Dermis microvascular lymphatic vessel endothelial cell (primary cell): ENCODE measurements around the gene C3orf20. TPM values are rescaled to one million over a fixed set of nuclear protein-coding genes. Genes with fewer than 3 reads are reported as not detected.

ENCODE experiments used
- DNase-seq, 2 donors: peaks; one replicate each; pipeline versions ENCODE4 v3.0.0 to v3.0.0-alpha.2; 2010; ENCODE audit warnings: low read depth in 2 of 2
- total RNA-seq: library from RNA; depleted of rRNA; stranded (reverse); fragments of >200 nt; gene quantifications from 2 replicates; pipeline ENCODE4 v1.2.1, GENCODE V29; 2014

The C3orf20 gene
- total RNA-seq, 1 donor from 2014 or later, result not detected

DNA sequence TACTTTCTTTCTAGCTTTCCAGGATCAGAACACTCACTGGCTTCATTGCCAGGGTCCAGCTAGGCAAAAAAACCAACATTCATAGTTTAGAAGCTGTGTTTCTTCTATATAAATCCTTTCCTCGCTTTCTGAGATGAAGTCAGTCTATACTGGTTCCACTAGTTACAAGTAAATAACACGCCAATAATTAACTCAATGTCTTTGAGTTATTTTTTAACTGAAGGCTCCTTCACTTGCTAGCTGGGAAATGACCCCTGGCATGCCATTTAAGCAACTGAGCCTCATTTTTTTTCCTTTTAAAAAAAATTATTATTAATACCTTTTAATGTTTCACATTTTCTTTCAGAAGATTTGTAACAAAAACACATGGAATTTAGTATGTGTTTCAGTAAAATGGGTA lies 25.5 kb upstream of the C3orf20 start:
- no peak for DNase-seq

DNA sequence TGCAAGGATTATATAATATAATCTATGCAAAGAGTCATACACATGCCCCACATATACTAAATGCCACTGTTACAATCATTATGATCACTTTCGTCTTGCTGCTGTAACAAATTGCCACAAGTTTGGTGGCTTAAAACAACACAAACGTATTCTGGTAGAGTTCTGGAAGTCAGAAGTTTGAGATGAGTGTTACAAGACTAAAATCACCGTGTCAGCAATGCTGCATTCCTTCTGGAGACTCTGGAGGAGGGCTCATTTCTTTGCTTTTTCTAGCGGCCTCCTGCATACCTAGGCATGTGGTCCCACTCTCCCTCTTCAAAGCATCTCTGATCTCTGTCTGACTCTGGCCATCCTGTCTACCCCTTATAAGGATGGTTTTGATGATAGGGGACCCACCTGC lies 24.7 kb upstream of the C3orf20 start:
- DNase-seq, result no peak

DNA sequence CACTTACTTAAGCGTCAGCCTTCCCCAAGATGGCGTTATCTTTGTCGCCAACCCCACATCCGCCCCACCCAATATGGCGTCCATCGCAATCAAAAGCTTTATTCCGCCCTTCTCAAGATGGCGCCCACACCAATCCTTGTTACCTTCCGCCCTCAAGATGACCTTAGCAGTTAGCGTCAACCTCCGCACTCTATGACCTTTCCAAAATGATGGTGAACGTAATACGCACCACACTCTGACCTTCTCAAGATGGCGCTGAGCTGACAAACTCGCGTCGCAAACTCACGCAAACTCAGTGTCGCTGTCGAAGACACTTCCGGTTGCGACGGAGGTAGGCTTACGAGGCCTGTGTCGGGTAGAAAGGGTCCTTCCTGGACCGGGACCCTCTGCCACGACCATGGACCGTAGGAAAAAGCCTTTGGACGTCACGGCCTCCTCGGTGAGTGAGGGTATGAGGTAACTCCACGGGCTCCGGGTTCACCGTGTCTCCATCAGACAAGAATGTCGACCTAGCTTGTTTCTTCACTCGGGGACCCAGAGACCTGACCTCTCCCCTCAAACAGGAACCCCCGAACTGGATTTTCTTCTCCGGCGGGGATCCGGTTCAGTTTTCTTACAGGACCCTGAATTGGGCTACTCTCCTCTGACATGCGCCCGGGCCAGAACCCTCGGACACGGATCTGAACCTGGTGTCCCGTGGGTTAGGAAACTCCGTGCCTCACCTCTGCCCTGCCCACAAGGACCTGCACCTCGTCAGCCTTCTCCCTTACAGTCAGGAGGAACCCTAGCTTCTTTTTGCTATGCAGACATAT lies 23.3 kb upstream of the C3orf20 start, which contains the start of gene CCDC174:
Gene CCDC174, plus strand, starts transcription at position 323 of the 812 bp plus-strand sequence. Its CDS starts 75 bp downstream, at position 398.
- DNase-seq, result peak; percentile 99 to 100

DNA sequence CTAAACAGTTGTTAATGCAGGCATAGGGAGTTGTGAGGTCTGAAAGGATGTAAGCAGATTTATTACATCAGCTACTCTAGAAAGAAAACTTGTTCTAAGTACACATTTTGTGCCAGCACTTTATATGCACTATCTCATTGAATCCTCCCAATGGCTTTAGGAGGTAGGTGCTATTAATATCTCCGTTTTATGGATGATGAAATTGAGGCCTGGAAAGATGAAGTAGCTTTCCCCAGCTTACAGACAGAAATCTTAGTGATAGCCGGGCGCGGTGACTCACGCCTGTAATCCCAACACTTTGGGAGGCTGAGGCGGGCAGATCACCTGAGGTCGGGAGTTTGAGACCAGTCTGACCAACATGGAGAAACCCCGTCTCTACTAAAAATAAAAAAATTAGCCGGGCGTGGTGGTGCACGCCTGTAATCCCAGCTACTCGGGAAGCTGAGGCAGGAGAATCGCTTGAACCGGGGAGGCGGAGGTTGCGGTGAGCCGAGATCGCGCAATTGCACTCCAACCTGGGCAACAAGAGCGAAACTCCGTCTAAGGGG lies 22.5 kb upstream of the C3orf20 start:
- peak in 1 of 2 donors; percentile 9 for DNase-seq

DNA sequence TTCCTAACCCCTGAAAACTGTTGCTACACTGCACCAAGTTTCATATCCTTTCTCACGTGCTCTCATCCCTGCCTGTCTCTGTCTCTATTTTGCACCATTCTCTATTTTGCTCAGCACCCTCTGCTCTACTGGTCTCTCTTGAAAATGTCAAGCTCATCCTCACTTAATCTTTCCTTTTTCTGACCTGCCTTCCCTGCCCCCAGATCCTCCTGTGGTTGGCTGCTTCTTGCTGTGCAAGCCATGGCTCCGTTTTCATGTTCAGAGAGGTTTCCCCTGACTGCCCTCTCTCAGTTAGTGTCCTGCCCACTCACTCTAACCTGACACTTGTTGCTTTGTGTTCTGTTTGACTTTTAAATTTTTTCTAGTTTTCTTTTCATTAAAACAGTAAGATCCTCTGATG lies 17.4 kb upstream of the C3orf20 start:
- DNase-seq, result no peak

DNA sequence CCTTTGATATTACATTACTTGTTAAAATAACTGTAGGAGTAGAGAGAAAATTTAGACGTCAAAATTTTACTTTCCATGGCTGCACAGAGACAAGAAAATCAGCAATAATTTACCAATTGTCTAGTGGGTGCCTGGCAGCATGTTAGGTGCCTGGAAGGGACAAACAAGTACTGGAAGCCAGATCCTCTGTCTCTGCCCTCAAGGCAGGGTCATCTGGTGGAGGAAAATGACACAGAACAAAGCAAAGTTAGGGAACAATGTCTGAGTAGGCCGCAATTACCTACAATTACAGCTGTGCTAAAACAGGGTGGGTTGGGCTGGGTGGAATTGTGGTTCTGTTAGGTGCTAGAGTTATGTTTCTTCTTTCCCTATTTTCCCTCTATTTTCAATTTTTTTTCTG lies 16.0 kb upstream of the C3orf20 start:
- DNase-seq, result no peak

DNA sequence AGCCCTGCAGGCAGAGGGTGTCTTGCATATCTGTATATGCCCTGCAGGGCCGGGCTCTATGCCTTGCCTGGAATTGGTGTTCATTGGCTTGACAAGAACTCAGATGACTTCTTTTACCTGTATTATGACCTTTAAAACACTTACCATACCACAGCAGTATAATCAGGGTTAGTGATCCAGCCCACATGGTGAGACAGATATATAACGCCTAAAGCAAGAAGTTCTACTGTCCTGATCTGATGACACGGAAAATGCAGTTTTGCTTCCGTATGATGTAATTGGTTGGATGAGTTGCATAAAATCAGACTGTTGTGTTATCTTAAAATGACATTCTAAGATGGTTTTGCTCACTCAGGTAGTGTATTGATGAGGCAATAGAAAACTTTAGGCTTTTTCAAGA lies 14.0 kb upstream of the C3orf20 start:
- DNase-seq, result no peak

DNA sequence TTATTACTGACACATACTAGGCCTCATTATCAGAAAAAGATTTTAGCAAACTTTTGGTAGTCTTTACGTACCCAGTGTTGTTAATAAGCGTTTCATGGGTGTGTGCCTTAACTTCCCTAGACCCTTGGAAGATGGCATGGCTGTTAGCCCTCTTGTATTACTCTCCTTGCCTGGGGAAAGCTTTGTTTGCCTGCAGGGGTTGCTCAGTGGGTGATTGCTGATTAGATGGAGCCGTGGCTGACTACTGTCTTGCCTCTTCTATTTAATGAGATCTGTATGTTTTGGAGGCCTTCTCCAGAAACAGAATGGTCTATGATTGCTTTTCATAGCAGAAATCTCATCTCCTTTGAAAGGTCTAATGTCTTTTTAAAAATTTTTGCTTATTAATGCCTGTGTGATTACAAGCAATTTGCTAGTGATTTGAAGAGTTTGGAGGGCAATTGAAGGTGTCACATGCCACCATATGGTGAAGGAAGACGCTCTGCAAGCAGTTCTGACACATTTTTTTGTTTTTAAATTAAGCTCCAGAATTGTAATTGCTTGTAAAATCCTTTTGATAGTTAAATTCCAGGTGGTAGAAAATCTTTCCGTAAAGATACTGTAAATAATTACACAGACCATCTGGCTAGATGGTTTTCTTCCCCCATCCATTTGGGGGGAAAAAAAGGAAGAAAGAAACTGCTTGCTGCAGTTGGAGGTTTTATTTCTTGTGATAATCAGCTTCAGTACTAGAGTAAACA lies 11.4 kb upstream of the C3orf20 start:
- no peak for DNase-seq

DNA sequence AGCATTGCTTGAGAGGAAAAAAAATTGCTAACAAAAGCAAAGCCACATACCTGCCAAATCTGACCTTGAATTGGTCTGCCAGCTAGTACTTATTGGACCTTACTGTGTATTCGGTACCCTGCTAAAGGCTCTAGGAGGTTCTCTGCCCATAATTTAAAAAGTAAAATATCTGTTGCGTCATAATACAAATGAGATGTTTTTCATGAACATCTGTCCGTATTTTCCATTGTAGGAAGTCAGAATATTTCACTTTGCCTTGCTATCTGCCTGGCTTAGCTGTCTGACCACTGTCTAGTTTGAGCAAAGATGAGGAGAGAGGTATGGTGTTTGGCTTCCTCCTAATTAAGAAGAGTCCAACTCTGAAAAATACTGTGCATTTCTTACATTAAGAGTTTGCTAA lies 10.8 kb upstream of the C3orf20 start:
- DNase-seq, result no peak

DNA sequence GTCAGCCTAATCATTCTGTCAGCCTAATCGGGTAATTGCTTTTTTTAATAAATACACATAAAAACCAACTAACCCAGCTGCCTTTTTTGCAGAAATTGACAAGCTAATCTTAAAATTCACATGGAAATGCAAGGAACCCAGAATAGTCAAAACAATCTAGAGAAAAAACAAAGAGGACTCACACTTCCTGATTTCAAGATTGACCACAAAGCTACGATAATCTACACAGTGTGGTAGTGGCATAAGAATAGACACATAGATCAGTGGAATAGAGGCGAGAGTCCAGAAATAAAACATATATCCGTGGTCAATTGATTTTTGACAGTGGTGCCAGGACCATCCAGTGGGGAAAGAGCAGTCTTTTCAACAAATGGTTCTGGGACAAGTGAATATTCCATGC lies 2.4 kb upstream of the C3orf20 start:
- no peak for DNase-seq

DNA sequence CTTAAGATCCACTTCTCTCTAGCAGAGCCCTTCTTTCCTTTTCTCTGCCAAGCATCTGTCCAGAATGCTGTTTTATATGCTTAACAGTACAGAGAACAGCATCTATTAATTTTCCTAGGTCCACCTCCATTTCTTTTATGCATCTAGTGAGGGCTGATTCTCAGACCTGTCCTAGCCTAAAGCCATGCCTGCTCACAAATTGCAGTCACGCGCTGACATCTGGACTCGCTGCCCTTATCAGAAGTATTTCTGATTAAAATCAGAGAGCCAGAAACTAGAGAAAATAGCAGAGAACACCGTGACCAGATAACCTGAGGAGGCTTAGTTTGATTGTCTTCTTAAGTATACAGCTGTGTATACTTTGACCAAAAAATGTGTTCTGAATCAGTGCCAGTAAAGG lies 1.9 kb downstream of the C3orf20 start:
- DNase-seq, result no peak

DNA sequence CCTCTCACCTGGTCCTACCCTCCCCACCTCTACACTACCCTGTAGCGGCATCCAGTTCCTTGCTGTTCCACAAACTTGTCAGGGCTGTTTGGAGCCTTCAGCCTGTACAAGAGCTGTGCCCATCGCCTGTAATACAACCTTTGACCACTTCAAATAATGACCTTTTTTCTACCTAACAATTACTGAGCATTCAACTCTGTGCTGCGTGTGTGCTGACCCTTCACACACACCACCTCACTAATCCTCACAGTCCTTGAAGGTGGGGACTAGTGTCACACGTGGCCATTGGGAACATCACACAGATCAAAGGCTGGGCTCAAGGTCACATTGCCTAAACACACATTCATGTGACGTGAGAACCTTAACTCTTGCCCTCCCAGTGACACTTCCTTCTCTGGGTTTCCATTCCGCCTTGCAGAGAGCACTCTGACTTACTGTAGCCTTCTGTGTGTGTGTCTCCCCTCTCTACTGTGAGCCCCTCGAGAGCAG lies 3.1 kb downstream of the C3orf20 start:
- DNase-seq, result no peak

DNA sequence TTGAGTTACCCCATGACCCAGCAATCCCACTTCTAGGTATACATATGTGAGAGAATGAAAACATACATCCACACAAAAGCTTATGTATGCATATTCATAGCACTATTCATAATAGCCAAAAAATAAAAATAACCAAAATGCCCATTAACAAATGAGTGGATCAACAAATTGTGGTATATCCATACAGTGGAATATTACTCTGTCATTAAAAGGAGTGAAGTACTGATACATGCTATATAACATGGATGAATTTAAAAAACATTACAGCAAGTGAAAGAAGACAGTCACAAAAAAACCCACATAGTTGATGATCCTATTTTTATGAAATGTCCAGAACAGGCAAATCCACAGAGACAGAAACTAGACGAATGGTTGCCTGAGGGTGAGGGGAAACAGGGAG lies 5.2 kb downstream of the C3orf20 start:
- no peak for DNase-seq

DNA sequence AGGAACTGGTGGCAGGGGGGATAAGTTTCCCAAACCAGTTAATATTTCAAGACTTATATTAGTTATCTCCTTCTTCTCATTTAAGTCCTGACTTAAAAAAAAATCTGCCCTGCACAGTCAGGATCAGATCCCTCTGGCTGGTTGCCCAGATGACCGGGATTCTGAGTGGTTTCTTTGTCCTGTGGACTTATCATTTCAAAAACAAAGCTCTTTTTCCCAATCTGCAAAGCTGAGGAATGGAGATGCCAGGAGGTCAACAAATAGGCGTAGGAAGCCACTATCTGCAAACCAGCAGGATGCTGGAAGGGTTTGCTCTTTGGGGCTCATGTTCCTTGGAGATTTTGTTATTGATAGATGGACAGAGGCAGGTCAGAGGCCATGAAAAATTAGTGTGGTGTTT lies 5.8 kb downstream of the C3orf20 start:
- DNase-seq, result peak in 1 of 2 donors; percentile 16

DNA sequence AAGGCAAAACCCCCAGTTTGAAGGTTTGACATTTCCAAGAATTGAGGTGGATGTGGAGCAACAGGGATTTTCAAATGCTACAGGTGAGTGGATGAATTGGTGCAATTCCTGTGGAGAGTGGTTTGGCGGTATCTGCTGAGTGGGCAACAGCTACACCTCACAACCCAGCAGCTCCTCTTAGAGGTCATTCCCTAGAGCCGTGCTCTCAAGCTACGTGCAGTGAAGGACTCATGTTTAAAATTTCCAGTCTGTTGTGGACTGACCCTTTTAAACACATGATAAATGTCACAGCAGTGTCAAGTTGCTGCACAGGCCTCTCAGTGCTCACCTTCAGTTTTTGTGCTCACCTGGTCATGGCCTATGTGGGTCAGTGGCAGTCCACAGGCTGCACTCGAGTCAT lies 9.5 kb downstream of the C3orf20 start:
- DNase-seq, result no peak

DNA sequence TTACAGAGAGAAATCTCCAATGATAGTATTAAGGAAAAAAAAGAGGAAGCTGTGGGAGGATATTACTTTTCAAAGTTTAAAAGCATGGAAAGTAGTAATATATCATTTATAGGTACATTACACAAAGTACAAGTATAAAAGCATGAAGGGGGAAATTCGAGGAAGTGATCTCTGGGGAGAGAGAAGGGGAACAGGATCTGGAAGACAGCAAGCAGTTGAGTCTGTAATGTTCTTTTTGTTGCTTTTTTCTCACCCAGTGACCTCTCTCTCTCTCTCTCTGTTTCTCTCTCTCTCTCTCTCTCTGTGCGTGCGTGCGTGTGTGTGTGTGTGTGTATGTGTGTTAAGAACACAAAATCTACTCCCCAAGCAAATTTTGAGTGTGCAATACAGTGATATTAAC lies 10.2 kb downstream of the C3orf20 start:
- no peak for DNase-seq

DNA sequence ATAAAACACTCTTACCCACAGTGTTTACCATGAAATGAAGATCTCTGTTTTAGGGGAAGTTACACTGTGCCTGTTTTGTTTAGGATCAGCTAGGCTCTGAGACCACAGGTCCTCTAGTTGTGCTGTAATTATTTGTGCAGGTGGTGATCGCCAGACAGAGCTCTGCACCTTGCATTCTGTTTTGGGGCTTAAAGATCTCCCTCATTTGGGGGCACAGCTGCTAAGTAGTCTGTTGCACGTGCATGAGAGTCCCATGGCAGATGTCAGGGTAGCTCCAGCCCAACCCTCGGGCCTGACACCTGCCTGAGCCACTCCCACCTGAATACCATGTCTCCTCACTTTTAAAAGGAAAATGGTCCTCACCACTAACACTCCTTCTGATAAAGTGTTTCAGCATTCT lies 12.4 kb downstream of the C3orf20 start:
- no peak for DNase-seq

DNA sequence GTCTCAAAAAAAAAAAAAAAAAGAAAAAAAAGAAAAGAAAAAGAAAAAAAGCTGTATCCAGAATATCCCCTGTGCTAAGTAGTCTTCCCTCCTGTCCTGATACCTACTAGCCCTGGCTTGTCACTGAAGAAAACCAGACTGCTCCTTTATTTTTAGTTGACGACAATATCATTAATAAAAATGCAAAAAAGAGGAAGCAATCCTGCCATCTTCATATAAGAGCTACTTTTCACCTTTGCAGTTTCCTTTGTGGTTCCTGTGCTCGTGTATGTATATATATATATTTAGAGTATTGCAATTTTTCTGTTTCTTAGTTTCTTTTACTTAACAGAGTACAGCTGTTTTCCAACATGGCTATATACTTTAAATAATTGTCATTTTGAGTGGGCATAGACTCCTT lies 13.6 kb downstream of the C3orf20 start:
- DNase-seq, result no peak

DNA sequence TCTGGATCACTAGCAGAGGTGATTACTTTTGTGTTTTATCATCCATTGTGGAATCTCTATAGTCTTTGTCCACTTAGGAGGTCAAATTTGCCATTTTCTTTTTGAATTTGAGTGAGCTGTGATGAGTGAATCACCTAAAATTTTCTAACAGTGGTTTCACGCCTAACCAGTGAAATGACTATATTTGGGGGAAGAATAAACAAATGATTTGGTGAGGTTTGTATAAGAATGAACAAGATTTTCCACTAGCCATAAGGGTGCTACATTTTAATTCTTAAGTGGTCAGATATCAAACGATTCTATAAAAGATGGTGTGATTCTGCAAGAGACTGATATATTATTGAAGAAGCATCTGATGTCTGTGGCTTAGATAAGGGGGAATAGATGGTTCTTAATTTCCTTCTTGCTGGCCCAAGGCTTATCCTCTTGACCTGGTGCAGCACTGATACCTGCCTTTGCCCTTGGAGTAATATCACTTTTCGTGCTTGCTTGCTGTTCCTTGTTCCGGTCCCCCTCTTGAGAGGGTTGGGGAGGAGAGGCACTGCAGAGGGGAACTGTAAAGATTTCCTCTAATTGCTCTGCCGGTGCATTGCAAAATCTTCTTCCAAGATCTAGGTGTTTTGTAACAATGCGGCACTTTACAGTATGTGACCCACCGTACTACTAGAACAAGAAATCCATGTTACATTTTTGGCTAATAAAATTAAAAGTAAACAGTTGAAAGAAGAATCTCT lies 14.5 kb downstream of the C3orf20 start:
- no peak for DNase-seq

DNA sequence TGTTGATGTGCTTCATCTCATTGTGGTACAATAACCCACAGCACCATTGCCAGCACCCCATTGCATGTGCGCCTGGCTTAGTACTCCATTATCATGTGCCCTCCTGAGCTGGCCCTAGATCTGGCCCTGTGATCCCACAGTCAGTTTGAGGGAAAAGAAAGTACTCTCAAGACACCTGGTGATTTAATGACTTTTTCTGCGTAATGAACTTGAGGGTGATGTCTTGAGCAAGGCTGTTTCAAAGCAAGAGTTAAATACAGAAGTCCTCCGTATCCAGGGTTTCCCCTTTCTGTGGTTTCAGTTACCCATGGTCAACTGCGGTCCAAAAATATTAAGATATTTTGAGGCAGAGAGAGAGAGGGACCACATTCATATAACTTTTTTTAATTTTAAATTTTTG lies 16.3 kb downstream of the C3orf20 start:
- no peak for DNase-seq

DNA sequence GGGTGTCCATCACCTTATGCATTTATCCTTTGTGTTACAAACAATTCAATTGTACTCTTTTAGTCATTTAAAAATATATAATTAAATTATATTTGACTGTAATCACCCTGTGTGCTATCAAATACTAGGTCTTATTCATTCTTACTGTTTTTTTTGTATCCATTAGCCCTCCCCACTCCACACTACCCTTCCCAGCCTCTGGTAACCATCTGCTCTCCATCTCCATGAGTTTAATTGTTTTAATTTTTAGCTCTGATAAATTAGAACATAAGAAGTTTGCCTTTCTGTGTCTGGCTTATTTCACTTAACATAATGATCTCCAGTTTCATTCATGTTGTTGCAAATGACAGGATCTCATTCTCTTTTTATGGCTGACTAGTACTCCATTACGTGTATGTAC lies 16.8 kb downstream of the C3orf20 start:
- no peak for DNase-seq
